ENCODE data around the gene PPP1R37.

GRCh38 chr19:45078390-45079062 is 14.5 kb upstream of the PPP1R37 start:
- TF ChIP-seq CTCF (IDR thresholded peaks at IDR 0.05) (no peak), EZH2 (IDR thresholded peaks at IDR 0.05; ENCODE audit: borderline replicate concordance, insufficient read depth, low read depth, low read length, poor library complexity, severe bottlenecking) (no peak)
